Glutamatergic neuron (in vitro differentiated cells): ENCODE measurements around the gene RCAN3. TPM values are rescaled to one million over a fixed set of nuclear protein-coding genes. Genes with fewer than 3 reads are reported as not detected.
"Not testable (repeated sequence)": the region's sequence is repeated elsewhere in the genome, so short reads cannot be mapped to it uniquely, and the experiment has no call there.

Experiments
- DNase-seq: peaks from one replicate; pipeline ENCODE4 v3.0.0; 2022
- H3K27ac Mint-ChIP-seq: one replicate; pipeline ENCODE4 v1.8.0; 2020; ENCODE audit warnings: mild to moderate bottlenecking, mixed read lengths, inconsistent platforms; ENCODE audit not compliant: unreplicated experiment
- H3K27me3 Mint-ChIP-seq: one replicate; pipeline ENCODE4 v1.8.0; 2020; ENCODE audit warnings: mild to moderate bottlenecking, moderate library complexity, mixed read lengths, inconsistent platforms; ENCODE audit not compliant: unreplicated experiment
- H3K36me3 Mint-ChIP-seq: one replicate; pipeline ENCODE4 v1.8.0; 2020; ENCODE audit warnings: mild to moderate bottlenecking, mixed read lengths, inconsistent platforms; ENCODE audit not compliant: unreplicated experiment
- H3K4me1 Mint-ChIP-seq: one replicate; pipeline ENCODE4 v1.8.0; 2020; ENCODE audit warnings: mild to moderate bottlenecking, low read depth, mixed read lengths, inconsistent platforms; ENCODE audit not compliant: unreplicated experiment
- H3K4me3 Mint-ChIP-seq: one replicate; pipeline ENCODE4 v1.8.0; 2020; ENCODE audit warnings: mild to moderate bottlenecking, mixed read lengths, inconsistent platforms; ENCODE audit not compliant: unreplicated experiment
- H3K9me3 Mint-ChIP-seq: one replicate; pipeline ENCODE4 v1.8.0; 2020; ENCODE audit warnings: mild to moderate bottlenecking, moderate library complexity, mixed read lengths, inconsistent platforms; ENCODE audit not compliant: unreplicated experiment
- total RNA-seq: library from RNA; stranded (reverse); fragmentation: NEBNext Ultra II Directional; extraction: Animal tissue kit (Norgen Biotek cat#: 25700); gene quantifications from one replicate; pipeline ENCODE4 v1.2.1, GENCODE V29; 2021; ENCODE audit not compliant: unreplicated experiment
- TF ChIP-seq, protein P1 (sequence below): fragments of 200-600 bp; sonication (generic); IDR thresholded peaks from one replicate; pipeline ENCODE4 v1.5.0; 2021; ENCODE audit not compliant: partially characterized antibody, unreplicated experiment

RCAN3 gene
- total RNA-seq, 1 donor from 2014 or later, result 21.8 TPM

DNA sequence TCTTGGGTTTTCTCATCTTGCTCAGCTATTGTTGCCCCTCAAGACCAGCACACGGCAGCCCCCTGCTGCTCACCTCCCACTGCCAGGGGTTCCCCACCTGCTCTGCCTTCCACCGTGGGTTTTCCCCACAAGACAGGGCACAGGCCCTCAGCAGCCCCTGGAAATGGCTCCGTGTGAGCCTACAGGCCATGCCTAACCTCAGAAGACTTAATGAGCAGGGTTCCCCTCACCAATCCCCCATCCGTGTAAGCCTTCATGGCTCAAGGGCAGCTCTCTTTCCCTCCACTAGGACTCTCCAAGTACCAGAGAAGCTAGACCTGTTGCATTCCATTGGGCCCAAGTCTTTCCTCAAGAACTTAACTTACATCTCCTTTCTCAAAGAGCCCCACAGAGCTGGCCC lies 18.4 kb upstream of the RCAN3 start:
- Mint-ChIP-seq H3K4me1 (no peaks in the 10 kb centered on the region), H3K27ac (no peak overlapping the region), H3K9me3 (no peaks in the 10 kb centered on the region), H3K4me3 (no peak overlapping the region), H3K27me3 (no peaks in the 10 kb centered on the region), H3K36me3 (peaks cover 3% of the 10 kb centered on the region)
- DNase-seq, result no peak
- TF ChIP-seq, protein P1, sequence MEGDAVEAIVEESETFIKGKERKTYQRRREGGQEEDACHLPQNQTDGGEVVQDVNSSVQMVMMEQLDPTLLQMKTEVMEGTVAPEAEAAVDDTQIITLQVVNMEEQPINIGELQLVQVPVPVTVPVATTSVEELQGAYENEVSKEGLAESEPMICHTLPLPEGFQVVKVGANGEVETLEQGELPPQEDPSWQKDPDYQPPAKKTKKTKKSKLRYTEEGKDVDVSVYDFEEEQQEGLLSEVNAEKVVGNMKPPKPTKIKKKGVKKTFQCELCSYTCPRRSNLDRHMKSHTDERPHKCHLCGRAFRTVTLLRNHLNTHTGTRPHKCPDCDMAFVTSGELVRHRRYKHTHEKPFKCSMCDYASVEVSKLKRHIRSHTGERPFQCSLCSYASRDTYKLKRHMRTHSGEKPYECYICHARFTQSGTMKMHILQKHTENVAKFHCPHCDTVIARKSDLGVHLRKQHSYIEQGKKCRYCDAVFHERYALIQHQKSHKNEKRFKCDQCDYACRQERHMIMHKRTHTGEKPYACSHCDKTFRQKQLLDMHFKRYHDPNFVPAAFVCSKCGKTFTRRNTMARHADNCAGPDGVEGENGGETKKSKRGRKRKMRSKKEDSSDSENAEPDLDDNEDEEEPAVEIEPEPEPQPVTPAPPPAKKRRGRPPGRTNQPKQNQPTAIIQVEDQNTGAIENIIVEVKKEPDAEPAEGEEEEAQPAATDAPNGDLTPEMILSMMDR, result no peak

DNA sequence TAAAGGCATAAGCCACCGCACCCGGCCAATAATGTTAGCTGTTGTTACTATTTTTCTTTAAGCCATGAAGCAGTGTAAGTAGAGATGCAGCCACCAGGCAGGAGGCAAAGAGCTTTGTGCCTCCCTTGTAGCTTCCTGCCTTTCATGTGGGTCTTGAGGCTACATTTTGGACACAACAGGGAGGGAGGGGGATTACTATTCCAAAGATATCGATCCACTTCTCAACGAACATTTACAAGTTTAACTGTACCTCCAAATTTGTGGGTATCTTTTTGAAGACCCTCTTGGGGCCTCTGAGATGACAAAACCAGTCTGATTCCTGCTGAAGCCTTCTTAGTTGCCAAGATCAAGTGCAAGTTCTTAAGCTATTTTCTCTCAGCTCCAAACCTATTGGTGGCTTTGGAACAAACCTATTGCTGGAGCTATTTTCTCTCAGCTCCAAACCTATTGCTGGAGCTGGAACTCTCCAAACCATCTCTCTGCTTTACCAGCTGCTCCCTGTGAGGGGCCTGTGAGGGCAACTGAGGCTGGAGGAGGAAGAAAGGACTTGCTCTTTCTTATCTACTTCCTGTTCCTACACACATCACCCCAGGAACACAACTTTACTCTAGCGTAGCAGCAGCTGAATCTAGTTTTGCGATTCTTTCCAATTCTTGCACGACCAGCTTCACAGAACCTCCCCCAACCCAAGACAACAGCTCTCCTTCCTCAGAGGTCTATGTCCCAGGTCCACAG lies 16.1 kb upstream of the RCAN3 start:
- H3K36me3 Mint-ChIP-seq, result no peaks in the 10 kb centered on the region
- no peak overlapping the region for H3K4me3 Mint-ChIP-seq
- TF ChIP-seq, protein P1, result no peak
- no peaks in the 10 kb centered on the region for H3K27me3 Mint-ChIP-seq
- H3K4me1 Mint-ChIP-seq, result no peaks in the 10 kb centered on the region
- H3K27ac Mint-ChIP-seq, result no peak overlapping the region
- H3K9me3 Mint-ChIP-seq, result no peaks in the 10 kb centered on the region
- no peak for DNase-seq

DNA sequence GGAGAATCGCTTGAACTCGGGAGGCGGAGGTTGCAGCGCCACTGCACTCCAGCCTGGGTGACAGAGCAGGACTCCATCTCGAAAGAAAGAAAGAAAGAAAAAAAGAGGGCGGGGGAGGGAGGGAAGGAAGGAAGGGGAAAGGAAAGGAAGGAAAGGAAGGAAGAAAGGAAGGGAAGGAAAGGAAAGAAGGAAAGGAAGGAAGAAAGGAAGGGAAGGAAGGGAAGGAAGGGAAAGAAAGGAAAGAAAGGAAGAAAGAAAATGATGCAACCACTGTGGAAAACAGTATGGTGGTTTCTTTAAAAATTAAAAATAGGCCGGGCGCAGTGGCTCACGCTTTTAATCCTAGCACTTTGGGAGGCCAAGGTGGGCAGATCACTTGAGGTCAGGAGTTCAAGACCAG lies 15.2 kb upstream of the RCAN3 start:
- no peaks in the 10 kb centered on the region for H3K27me3 Mint-ChIP-seq
- DNase-seq, result no peak
- TF ChIP-seq, protein P1, result no peak
- no peak overlapping the region for H3K27ac Mint-ChIP-seq
- no peaks in the 10 kb centered on the region for H3K36me3 Mint-ChIP-seq
- no peaks in the 10 kb centered on the region for H3K9me3 Mint-ChIP-seq
- H3K4me3 Mint-ChIP-seq, result no peak overlapping the region
- H3K4me1 Mint-ChIP-seq, result no peaks in the 10 kb centered on the region

DNA sequence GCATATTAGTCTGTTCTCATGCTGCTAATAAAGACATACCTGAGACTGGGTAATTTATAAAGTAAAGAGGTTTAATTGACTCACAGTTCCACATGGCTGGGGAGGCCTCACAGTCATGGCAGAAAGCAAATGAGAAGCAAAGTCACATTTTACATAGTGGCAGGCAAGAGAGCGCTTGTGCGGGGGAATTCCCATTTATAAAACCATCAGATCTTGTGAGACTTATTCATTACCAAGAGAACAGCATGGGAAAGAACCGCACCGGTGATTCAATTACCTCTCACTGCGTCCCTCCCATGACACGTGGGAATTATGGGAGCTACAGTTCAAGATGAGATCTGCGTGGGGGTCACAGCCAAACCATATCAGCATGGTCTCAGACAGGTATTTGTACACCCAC lies 14.5 kb upstream of the RCAN3 start:
- H3K4me1 Mint-ChIP-seq, H3K27ac Mint-ChIP-seq, H3K9me3 Mint-ChIP-seq, H3K4me3 Mint-ChIP-seq, H3K36me3 Mint-ChIP-seq, H3K27me3 Mint-ChIP-seq, DNase-seq: not testable (repeated sequence)

DNA sequence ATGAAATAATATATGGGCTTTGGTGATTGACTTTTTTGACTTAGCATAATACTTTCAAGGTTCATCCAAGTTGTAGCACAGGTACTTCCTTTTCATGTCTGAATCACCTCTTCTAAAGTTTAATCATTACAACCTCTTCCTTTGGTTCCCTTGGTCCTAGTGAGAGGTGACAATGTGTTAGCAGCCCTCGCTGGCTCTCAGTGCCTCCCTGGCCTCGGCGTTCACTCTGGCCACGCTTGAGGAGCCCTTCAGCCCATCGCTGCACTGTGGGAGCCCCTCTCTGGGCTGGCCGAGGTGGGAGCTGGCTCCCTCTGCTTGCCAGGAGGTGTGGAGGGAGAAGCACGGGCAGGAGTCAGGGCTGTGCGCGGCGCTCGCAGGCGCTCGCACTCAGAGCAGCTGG lies 13.0 kb upstream of the RCAN3 start:
- H3K4me3 Mint-ChIP-seq, result no peak overlapping the region
- no peaks in the 10 kb centered on the region for H3K27me3 Mint-ChIP-seq
- no peaks in the 10 kb centered on the region for H3K9me3 Mint-ChIP-seq
- H3K4me1 Mint-ChIP-seq, result no peaks in the 10 kb centered on the region
- no peak overlapping the region for H3K27ac Mint-ChIP-seq
- no peaks in the 10 kb centered on the region for H3K36me3 Mint-ChIP-seq
- DNase-seq, result no peak
- TF ChIP-seq, protein P1, result no peak
